EL (cell line): Measurements from ENCODE around the gene RFPL4A.
"Not testable (repeated sequence)": the region's sequence is repeated elsewhere in the genome, so short reads cannot be mapped to it uniquely, and the experiment has no call there.

Experiments used
- DNase-seq: peaks from one replicate; pipeline ENCODE4 v3.0.0-alpha.2; 2016

The RFPL4A gene

GRCh38 chr19:55758797-55759196, at the start of gene RFPL4A:
RFPL4A (plus strand) TSS chr19:55759097; CDS start chr19:55761801, 2,704 bp downstream.
- DNase-seq: not testable (repeated sequence)

GRCh38 chr19:55711719-55712118, 47.2 kb upstream of the RFPL4A start:
- DNase-seq: no peak

- no peak for DNase-seq
Measured at GRCh38 chr19:55712804-55713631, 45.9 kb upstream of the RFPL4A start.

- DNase-seq: no peak
Measured at GRCh38 chr19:55716531-55716930, 42.4 kb upstream of the RFPL4A start.

- DNase-seq: no peak
Measured at GRCh38 chr19:55717251-55717650, 41.6 kb upstream of the RFPL4A start.

GRCh38 chr19:55717879-55718711, 40.8 kb upstream of the RFPL4A start:
- DNase-seq: not testable (repeated sequence)

- DNase-seq: no peak
Measured at GRCh38 chr19:55720214-55720746, 38.6 kb upstream of the RFPL4A start.

- DNase-seq: no peak
Measured at GRCh38 chr19:55720801-55721200, 38.1 kb upstream of the RFPL4A start.

GRCh38 chr19:55723491-55723890, 35.4 kb upstream of the RFPL4A start:
- DNase-seq: no peak

GRCh38 chr19:55730378-55730777, 28.5 kb upstream of the RFPL4A start:
- not testable (repeated sequence) for DNase-seq

GRCh38 chr19:55738302-55738701, 20.6 kb upstream of the RFPL4A start, which contains the start of gene NLRP9:
NLRP9 (minus strand) TSS chr19:55738402; CDS start chr19:55738374, 28 bp downstream.
- DNase-seq: no peak

GRCh38 chr19:55750715-55751114, 8.2 kb upstream of the RFPL4A start:
- DNase-seq: no peak

GRCh38 chr19:55753401-55753800, 5.5 kb upstream of the RFPL4A start:
- no peak for DNase-seq

GRCh38 chr19:55756808-55757207, 2.1 kb upstream of the RFPL4A start:
- DNase-seq: not testable (repeated sequence)

GRCh38 chr19:55766466-55766865, 7.6 kb downstream of the RFPL4A start:
- DNase-seq: no peak

- not testable (repeated sequence) for DNase-seq
Measured at GRCh38 chr19:55768818-55769217, 9.9 kb downstream of the RFPL4A start, which contains the start of gene RFPL4AL1. RFPL4AL1 (plus strand) TSS chr19:55769118; CDS start chr19:55771805, 2,687 bp downstream.

GRCh38 chr19:55769632-55770031, 10.7 kb downstream of the RFPL4A start:
- DNase-seq: not testable (repeated sequence)

GRCh38 chr19:55777528-55777927, 18.6 kb downstream of the RFPL4A start:
- no peak for DNase-seq

GRCh38 chr19:55778331-55778730, 19.4 kb downstream of the RFPL4A start:
- no peak for DNase-seq

GRCh38 chr19:55781112-55781511, 22.2 kb downstream of the RFPL4A start:
- no peak for DNase-seq

- no peak for DNase-seq
Measured at GRCh38 chr19:55795021-55795420, 36.1 kb downstream of the RFPL4A start.

GRCh38 chr19:55801416-55801815, 42.5 kb downstream of the RFPL4A start:
- DNase-seq: no peak

GRCh38 chr19:55802281-55802680, 43.4 kb downstream of the RFPL4A start:
- no peak for DNase-seq
